Natural killer cell (primary cell): ENCODE results near the gene WDR93. TPM values are rescaled to one million over a fixed set of nuclear protein-coding genes. Genes with fewer than 3 reads are reported as not detected.

ENCODE experiments used
- ATAC-seq, 3 donors: fragments of 150-1000 bp in 2 of 3; fragments of 200-7000 bp in 1 of 3; cut with Tn5 transposase; 1 replicate in 1 of 3; 2 replicates in 2 of 3; pipeline ENCODE4 v1.10.0; 2021; ENCODE audit warnings: mild to moderate bottlenecking in 2 of 3, moderate library complexity in 2 of 3
- DNase-seq, 2 donors: peaks; one replicate each; pipeline versions ENCODE4 v3.0.0 to v3.0.0-alpha.2; 2013 to 2021; ENCODE audit warnings: mixed read lengths in 1 of 2
- H3K27ac ChIP-seq: one replicate; pipeline ENCODE4 v1.5.1; 2013; ENCODE audit warnings: mild to moderate bottlenecking, low read length
- H3K27me3 ChIP-seq: one replicate; pipeline ENCODE4 v1.6.1; 2013; ENCODE audit warnings: low read length; ENCODE audit not compliant: control insufficient read depth, insufficient read depth
- H3K36me3 ChIP-seq: one replicate; pipeline ENCODE4 v1.6.1; 2013; ENCODE audit warnings: low read length; ENCODE audit not compliant: control insufficient read depth, insufficient read depth
- H3K4me1 ChIP-seq: one replicate; pipeline ENCODE4 v1.6.1; 2013; ENCODE audit warnings: low read length; ENCODE audit not compliant: control insufficient read depth, insufficient read depth
- H3K4me3 ChIP-seq: one replicate; pipeline ENCODE4 v1.5.1; 2013; ENCODE audit warnings: low read length
- H3K9me3 ChIP-seq: one replicate; pipeline ENCODE4 v1.6.1; 2013; ENCODE audit warnings: low read length; ENCODE audit not compliant: control insufficient read depth, insufficient read depth
- H3K27ac Mint-ChIP-seq, 2 donors: one replicate each; pipeline ENCODE4 v1.8.0; 2022; ENCODE audit warnings: mild to moderate bottlenecking in 2 of 2, mixed read lengths in 2 of 2, moderate library complexity in 1 of 2
- H3K27me3 Mint-ChIP-seq, 2 donors: one replicate each; pipeline ENCODE4 v1.8.0; 2022; ENCODE audit warnings: low read depth in 2 of 2, mixed read lengths in 2 of 2
- H3K36me3 Mint-ChIP-seq: one replicate; pipeline ENCODE4 v1.8.0; 2022; ENCODE audit warnings: mixed read lengths
- H3K4me1 Mint-ChIP-seq, 2 donors: one replicate each; pipeline ENCODE4 v1.8.0; 2022; ENCODE audit warnings: mixed read lengths in 2 of 2
- H3K4me3 Mint-ChIP-seq: one replicate; pipeline ENCODE4 v1.8.0; 2022; ENCODE audit warnings: mild to moderate bottlenecking, moderate library complexity, mixed read lengths
- H3K9me3 Mint-ChIP-seq, 2 donors: one replicate each; pipeline ENCODE4 v1.8.0; 2022; ENCODE audit warnings: mixed read lengths in 2 of 2
- WGBS: methylation state at CpG from one replicate; pipeline ENCODE4 v1.1.7; 2013; ENCODE audit warnings: missing lambda C conversion rate; ENCODE audit not compliant: insufficient coverage; 5-methylcytosine and 5-hydroxymethylcytosine counted together
- intact Hi-C: fragments of 100-400 bp; cut with micrococcal nuclease; formaldehyde crosslinking; loops from one replicate; pipeline ENCODE4 v1.14.2; 2022
- total RNA-seq, 4 donors: library from RNA; stranded (reverse); fragments of 120-200 nt in 1 of 4; gene quantifications; one replicate each; pipeline versions ENCODE4 v1.2.3 to v1.2.4, GENCODE V29; 2013 to 2022
- TF ChIP-seq, protein P1 (sequence below): fragments of 200-600 bp; IDR thresholded peaks from one replicate; pipeline ENCODE4 v1.8.0; 2022; ENCODE audit warnings: antibody characterized with exemption

WDR93 gene
- total RNA-seq, 3 donors from 2014 or later (not counting 1 experiment from before 2014, with no cell fraction given), result 0.25 to 0.38 TPM; not detected in 1

DNA sequence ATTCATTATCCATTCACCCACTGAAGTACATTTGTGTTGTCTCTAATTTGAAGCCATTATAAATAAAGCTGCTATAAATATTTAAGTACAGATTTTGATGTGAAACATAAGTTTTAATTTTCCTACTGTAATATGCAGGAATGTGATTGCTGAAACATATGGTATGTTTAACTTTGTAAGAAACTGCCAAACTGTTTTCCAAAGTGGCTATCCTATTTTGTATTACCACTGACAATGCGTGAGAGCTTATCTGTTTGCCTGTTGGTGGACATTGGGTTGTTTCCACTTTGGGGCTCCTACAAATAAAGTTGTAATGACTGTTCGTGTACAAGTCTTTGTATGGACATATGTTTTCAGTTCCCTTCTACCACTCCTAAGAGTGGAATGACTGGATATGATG lies 2.5 kb downstream of the WDR93 start:
- Histone ChIP-seq H3K27ac (no peak overlapping the region), H3K9me3 (no peaks in the 10 kb centered on the region), H3K4me3 (no peak overlapping the region), H3K27me3 (no peaks in the 10 kb centered on the region), H3K36me3 (no peaks in the 10 kb centered on the region), H3K4me1 (peaks cover 16% of the 10 kb centered on the region)
- Mint-ChIP-seq H3K36me3 (no peaks in the 10 kb centered on the region), H3K9me3 (no peaks in the 10 kb centered on the region), H3K27ac (no peak overlapping the region), H3K4me3 (peak overlapping the region; percentile 45), H3K4me1 (peaks cover 18 to 19% of the 10 kb centered on the region in 2 donors), H3K27me3 (peaks cover 4 to 7% of the 10 kb centered on the region in 2 donors)
- intact Hi-C loops, result no loop called here
- WGBS, result 100% methylated on average over 1 of the region's 2 CpGs
- no peak for ATAC-seq
- TF ChIP-seq, protein P1, sequence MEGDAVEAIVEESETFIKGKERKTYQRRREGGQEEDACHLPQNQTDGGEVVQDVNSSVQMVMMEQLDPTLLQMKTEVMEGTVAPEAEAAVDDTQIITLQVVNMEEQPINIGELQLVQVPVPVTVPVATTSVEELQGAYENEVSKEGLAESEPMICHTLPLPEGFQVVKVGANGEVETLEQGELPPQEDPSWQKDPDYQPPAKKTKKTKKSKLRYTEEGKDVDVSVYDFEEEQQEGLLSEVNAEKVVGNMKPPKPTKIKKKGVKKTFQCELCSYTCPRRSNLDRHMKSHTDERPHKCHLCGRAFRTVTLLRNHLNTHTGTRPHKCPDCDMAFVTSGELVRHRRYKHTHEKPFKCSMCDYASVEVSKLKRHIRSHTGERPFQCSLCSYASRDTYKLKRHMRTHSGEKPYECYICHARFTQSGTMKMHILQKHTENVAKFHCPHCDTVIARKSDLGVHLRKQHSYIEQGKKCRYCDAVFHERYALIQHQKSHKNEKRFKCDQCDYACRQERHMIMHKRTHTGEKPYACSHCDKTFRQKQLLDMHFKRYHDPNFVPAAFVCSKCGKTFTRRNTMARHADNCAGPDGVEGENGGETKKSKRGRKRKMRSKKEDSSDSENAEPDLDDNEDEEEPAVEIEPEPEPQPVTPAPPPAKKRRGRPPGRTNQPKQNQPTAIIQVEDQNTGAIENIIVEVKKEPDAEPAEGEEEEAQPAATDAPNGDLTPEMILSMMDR, result no peak
- DNase-seq, result no peak

DNA sequence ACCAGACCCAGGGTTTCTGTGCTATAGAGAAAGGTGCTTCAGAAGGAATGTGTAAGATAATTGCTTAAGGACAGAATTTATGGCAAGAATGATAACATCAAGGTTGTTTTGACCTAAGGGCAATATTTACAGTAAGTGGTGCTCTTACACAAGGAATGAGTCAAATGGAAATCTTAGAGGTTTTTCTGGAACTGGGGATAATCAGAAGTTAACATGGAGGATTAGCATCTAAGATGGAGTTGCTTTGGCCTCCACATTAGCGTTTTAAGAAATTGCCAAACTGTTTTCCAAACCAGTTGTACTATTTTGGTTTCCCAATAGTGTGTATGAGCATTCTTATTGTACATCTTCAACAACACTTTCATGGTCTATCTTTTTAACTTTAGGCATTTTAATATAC lies 3.1 kb downstream of the WDR93 start:
- peaks cover 16% of the 10 kb centered on the region for H3K4me1 ChIP-seq

DNA sequence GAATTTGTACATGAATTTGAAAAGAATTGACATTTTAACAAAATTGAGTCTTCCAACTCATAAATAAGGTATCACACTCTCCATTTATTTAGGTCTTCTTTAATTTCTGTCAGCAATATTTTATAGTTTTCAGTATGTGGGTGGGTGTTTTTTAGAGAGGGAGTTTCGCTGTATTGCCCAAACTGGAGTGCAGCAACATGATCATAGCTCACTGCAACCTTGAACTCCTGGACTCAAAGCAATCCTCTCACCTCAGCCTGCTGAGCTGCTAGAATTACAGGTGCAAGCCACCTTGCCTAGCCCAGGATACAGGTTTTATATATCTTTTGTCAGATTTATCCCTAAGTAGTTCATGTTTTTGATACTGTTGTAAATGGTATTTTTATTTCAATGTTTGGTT lies 4.6 kb downstream of the WDR93 start:
- Histone ChIP-seq H3K27ac (no peak overlapping the region), H3K27me3 (peaks cover 2% of the 10 kb centered on the region), H3K9me3 (no peaks in the 10 kb centered on the region), H3K36me3 (no peaks in the 10 kb centered on the region), H3K4me3 (no peak overlapping the region), H3K4me1 (peaks cover 8% of the 10 kb centered on the region)
- no peak overlapping the region for H3K27ac Mint-ChIP-seq
- no peaks in the 10 kb centered on the region for H3K9me3 Mint-ChIP-seq
- peaks cover 8 to 18% of the 10 kb centered on the region in 2 donors for H3K27me3 Mint-ChIP-seq
- H3K4me1 Mint-ChIP-seq, result peaks cover 8% of the 10 kb centered on the region in 2 donors
- H3K36me3 Mint-ChIP-seq, result no peaks in the 10 kb centered on the region
- DNase-seq (no peak), ATAC-seq (no peak)
- intact Hi-C loops, result no loop called here
- TF ChIP-seq, protein P1, result no peak
- no peak overlapping the region for H3K4me3 Mint-ChIP-seq
- no CpG with 5 or more reads among the region's 1 CpG for WGBS

More for the DNA sequence above, 3.1 kb downstream of the WDR93 start:
- H3K4me3 Mint-ChIP-seq, result no peak overlapping the region
- WGBS, result 60% methylated on average over 1 of the region's 1 CpG
- no peaks in the 10 kb centered on the region for H3K9me3 ChIP-seq
- TF ChIP-seq, protein P1, result no peak
- H3K36me3 Mint-ChIP-seq, result no peaks in the 10 kb centered on the region
- no peak for DNase-seq
- H3K27me3 ChIP-seq, result peaks cover 2% of the 10 kb centered on the region
- no peak overlapping the region for H3K27ac ChIP-seq
- H3K36me3 ChIP-seq, result no peaks in the 10 kb centered on the region
- no peak overlapping the region for H3K4me3 ChIP-seq
- H3K4me1 Mint-ChIP-seq, result peaks cover 16 to 19% of the 10 kb centered on the region in 2 donors
- H3K9me3 Mint-ChIP-seq, result no peaks in the 10 kb centered on the region
- ATAC-seq, result no peak
- peaks cover 4 to 7% of the 10 kb centered on the region in 2 donors for H3K27me3 Mint-ChIP-seq
- H3K27ac Mint-ChIP-seq, result no peak overlapping the region
- intact Hi-C loops, result no loop called here

DNA sequence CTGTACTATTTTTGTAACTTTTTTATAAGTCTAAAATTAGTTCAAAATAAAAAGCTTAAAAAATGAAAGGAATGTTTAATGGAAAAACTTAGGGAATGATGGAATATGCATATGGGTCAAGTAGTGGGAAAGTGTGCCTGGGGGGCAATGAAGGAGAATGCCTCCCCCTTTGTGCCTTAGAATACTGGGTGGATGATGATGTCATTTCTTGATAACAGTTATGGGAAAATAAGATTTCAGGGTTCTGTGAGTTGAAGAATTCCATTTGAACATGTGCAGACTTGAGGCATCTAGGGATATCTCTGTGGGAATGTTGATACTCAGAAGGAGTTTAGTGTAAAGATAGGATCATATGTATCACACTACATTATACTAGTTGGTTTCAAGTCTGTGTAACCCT lies 13.8 kb downstream of the WDR93 start:
- no peaks in the 10 kb centered on the region for H3K9me3 Mint-ChIP-seq
- no peaks in the 10 kb centered on the region for H3K9me3 ChIP-seq
- no peak for ATAC-seq
- peaks cover 6% of the 10 kb centered on the region for H3K27me3 ChIP-seq
- H3K36me3 Mint-ChIP-seq, result no peaks in the 10 kb centered on the region
- H3K36me3 ChIP-seq, result no peaks in the 10 kb centered on the region
- no peak overlapping the region for H3K4me3 Mint-ChIP-seq
- H3K27me3 Mint-ChIP-seq, result peaks cover 7 to 39% of the 10 kb centered on the region in 2 donors
- no peak overlapping the region for H3K27ac Mint-ChIP-seq
- no peaks in the 10 kb centered on the region for H3K4me1 Mint-ChIP-seq
- intact Hi-C loops, result no loop called here
- TF ChIP-seq, protein P1, result no peak
- no peak for DNase-seq
- H3K4me1 ChIP-seq, result no peaks in the 10 kb centered on the region
- no peak overlapping the region for H3K4me3 ChIP-seq
- no peak overlapping the region for H3K27ac ChIP-seq
